IPS-11a (cell line): Measurements from ENCODE around the gene ERFE.

Source experiments
- H3K4me3 ChIP-seq: one replicate; pipeline ENCODE4 v1.5.1; 2013; ENCODE audit warnings: low read depth, low read length, control low read depth

The ERFE gene

DNA sequence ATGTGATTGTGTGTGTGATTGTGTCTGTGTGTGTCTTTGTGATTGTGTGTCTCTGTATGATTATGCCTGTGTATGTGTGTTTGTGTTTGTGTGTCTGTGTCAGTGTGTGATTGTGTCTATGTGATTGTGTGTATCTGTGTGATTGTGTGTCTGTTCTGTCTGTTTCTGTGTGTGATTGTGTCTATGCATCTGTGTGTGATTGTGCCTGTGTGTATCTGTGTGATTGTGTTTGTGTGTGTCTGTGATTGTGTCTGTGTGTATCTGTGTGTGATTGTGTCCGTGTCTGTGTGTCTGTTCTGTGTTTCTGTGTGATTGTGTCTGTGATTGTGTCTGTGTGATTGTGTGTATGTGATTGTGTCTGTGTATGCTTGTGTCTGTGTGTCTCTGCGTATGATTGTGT is 32.4 kb upstream of the ERFE start:
- no peak overlapping the region for H3K4me3 ChIP-seq

DNA sequence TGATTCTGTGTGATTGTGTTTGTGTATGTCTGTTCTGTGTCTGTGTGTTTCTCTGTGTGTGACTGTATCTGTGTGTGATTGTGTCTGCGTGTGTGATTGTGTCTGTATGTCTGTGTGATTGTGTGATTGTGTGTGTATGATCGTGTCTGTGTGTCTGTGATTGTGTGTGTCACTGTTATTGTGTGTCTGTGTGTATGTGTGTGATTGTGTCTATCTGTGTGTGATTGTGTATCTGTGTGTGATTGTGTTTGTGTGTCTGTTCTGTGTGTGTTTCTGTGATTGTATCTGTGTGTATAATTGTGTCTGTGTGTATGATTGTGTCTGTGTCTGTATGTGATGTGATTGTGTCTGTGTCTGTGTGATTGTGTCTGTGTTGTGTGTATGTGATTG is 32.0 kb upstream of the ERFE start:
- H3K4me3 ChIP-seq = no peak overlapping the region

DNA sequence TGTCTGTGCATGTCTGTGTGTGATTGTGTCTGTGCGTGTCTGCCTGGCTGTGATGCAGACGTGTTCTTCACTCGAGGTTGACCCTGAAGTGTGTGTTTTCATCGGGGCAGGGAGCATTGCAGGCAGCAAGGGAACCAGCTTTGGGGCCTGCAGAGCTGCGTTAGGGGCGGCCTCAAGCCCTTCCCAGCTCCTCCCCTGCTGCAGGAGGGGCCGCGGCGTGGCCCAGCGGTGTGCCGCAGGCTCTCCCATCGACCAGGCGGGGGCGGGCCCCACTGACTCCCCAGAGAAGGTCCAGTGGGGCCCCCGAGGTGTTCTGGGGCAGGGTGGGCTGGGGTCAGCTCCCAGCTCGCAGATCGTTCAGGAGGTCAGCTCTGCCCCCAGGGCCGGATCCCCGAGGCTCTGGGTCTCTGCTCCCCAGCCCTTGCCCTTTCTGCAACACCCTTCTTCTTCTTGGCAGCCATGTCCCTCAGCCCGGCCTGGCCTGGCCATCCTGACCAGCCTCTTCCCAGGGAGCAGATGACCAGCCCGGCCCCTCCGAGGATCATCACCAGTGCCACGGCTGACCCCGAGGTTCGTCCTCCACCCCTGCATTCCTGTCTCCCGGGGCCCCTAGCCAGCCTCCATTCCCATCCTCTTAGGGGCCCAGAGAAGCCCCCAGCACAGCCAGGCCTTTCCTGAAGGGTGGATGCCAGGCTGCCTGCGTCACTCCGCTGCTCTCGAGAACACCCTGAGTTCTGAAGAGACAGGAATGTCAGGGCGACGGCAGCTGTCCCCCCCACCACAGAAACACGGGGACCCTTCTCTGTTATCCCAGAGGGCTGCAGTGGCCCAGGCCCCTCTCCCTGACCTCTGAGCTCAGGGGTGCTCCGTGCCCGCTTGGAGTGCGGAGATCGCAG is 31.4 kb upstream of the ERFE start:
- H3K4me3 ChIP-seq = no peak overlapping the region

DNA sequence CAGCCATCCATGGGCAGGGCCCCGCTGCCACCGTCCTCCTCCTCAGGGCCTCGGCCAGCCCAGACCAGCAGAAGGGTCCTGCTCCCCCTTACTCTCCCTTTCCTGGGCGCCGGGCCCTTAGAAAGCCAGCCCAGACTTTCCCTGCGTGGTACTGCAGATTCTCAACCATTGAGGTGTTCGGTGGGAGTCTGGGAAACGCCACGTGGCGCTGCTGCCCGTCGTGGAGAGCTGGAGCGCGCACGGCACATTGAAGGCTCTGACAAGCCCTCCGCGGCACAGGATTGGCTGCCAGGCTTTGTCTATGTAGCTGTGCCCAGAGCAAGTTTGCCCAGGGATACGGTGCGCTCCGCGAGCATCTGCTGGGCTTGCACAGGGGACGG is 30.7 kb upstream of the ERFE start:
- H3K4me3 ChIP-seq = no peak overlapping the region

DNA sequence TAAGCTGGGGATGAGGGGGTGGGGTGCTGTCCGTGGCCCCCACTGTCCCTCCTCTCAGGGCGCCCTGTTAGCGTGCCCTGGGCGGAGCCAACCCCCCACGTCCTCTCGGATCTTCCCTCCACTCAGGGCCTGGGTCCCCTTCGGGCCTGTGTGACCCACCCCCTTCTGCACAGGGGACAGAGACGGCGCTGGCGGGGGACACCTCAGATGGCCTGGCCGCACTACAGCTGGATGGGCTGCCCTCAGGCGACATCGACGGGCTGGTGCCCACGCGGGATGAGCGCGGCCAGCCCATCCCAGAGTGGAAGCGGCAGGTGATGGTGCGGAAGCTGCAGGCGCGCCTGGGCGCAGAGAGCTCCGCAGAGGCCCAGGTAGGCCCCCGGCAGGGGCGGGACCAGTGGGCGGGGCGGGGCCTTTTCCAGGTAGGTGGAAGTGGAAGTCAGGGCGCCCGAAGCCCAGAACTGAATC is 30.2 kb upstream of the ERFE start:
- H3K4me3 ChIP-seq = no peak overlapping the region

DNA sequence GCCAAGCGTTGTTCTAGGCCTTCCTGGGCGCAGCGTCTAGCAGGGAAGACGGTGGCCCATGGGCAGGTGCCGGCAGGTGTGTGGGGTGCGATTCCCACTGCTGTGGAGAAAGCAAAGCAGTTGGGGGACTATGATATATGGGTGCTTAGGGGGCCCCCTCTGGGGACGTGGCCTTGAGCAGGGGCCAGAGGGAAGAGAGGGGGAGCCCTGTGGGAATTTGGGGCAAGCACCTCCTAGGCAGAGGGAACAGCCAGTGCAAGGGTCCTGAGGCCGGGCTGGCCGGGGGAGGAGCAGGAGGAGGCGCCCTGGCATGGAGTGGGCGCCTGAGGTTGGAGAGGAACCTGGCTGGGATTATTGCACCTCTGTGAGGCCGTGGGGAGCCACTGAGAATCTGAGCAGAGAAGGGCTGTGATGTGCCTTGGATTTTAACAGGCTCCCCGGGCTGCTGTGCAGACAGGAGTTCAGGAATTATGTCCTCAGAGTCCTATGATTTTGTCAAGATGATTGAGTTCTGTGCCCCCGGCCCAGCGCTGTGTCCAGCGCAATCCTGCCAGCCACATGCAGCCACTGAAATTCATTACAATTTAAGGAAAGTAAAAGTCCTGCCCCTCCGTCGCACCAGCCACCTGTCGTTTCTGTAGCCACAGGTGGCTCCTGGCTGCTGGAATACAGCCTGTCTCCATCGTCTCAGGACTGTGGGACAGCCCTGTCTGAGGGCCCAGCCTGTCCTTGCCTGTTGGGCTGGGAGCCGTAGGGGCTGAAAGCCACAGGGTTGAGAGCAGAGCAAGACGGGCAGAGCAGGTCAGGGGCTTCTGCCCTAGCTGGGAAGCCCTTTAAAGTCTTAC is 29.4 kb upstream of the ERFE start:
- H3K4me3 ChIP-seq = no peak overlapping the region

DNA sequence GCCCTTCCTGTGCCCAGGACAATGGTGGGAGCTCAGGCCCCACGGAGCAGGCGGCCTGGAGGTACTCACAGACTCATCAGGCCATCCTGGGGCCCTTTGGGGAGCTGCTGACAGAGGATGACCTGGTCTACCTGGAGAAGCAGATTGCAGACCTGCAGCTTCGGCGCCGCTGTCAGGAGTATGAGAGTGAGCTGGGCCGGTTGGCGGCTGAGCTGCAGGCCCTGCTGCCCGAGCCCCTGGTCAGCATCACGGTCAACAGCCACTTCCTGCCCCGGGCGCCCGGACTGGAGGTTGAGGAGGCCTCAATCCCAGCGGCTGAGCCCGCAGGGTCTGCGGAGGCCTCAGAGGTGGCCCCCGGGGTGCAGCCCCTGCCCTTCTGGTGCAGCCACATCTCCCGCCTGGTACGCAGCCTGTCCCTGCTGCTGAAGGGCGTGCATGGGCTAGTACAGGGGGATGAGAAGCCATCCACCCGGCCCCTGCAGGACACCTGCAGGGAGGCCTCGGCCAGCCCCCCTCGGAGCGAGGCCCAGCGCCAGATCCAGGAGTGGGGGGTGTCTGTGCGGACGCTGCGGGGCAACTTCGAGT is 28.6 kb upstream of the ERFE start:
- no peak overlapping the region for H3K4me3 ChIP-seq

DNA sequence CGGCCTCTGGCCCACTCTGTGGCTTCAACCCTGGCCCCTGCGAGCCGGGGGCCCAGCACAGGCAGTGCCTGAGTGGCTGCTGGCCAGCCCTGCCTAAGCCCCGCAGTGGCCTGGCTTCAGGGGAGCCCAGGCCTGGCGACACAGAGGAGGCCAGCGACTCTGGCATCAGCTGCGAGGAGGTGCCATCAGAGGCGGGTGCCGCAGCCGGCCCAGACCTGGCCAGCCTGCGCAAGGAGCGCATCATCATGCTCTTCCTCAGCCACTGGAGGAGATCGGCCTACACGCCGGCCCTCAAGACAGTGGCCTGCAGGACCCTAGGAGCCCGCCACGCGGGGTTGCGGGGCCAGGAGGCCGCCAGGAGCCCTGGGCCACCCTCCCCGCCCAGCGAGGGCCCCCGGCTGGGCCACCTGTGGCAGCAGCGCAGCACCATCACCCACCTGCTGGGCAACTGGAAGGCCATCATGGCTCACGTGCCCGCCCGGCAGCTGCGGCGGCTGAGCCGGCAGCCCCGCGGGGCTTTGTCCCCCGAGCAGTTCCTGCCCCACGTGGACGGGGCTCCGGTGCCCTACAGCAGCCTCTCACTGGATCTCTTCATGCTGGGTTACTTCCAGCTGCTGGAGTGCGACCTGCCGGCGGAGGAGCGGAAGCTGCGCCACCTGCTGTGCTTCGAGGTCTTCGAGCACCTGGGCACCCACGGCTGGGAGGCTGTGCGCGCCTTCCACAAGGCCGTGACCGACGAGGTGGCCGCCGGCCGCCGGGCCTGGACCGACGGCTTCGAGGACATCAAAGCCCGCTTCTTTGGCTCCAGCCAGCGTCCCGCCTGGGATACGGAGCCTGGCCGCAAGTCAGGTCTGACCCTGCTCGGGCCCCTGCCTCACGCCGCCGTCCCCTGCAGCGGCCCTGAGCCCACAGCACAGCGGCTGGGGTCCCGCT is 27.8 kb upstream of the ERFE start:
- H3K4me3 ChIP-seq = no peak overlapping the region

DNA sequence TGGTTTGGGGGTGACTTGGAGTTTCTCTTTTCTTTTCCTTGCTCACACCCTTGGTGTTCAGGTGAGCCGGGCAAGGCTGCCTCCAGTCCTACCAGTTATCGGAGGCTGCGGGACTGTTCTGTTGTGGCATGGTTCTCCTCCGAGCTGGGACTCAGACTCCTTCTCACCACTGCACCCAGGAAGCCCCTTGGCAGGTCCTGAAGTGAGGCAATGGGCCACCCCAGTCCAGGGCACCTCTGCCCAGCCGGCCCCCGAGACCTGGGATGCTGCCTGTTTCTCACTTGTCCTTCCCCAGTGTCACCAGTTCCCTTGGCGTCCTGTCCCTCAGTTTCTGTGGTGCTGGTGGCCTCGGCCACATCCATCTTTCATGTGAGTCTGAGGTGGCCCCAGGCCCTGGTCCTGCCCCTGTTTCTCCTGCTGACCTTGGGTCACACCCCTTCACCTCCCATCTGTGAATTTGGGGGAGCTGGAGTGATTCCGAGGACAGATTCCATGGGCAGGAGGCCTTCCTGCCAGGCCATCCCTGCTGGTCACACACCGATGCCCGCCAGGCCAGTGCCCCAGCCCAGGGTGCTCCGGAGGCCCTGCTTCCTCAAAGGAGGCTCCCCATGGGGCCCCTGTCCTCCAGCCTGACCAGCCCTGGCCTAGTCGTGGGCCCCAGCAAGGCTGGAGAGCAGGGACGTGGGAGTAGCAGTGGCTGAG is 26.9 kb upstream of the ERFE start:
- no peak overlapping the region for H3K4me3 ChIP-seq

DNA sequence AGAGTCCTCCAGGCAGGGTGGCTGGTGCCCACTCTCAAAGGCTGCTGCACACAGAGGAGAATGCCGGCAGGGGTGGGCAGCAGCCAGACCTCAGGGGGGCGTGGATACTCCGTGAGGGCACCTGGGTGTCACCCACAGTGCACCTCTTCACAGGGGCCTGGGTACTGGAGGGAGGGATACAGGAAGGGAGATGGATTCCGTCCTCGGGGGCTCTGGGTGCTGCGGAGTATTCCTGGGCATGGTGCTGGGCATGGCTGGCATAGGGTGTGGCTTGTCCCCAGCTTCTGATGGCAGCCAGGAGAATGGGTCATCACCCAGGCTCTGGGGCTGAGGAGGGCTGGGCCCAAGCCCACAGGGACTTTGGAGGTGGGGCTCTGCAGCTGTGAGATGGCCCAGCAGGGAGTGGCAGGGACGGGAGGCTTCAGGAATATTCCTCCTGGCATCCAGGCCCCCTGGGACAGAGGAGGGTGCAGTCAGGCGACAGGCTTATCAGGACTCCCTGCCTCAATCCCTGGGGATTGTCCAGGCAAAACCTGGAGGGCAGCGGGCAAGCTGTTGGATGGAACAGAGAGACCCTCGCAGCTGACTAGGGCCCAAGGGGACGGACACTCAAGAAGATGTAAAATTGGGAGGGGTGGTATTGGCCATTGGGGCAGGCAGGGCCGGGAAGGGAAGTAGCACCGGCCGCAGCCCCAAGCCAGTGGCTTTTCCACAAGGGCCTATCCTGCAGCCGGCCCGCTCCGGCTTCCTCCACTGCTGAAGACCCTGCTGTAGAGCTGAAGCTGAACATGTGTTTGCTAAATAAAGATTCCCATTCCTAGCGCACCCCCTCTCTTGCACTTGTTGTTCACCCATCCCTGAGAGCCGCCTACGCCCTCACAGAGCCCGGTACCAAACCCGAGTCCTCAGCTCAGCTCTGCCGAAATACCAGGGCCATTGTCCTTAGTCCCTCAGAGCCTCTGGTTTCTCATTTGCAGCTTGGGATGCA is 26.0 kb upstream of the ERFE start:
- H3K4me3 ChIP-seq = no peak overlapping the region

DNA sequence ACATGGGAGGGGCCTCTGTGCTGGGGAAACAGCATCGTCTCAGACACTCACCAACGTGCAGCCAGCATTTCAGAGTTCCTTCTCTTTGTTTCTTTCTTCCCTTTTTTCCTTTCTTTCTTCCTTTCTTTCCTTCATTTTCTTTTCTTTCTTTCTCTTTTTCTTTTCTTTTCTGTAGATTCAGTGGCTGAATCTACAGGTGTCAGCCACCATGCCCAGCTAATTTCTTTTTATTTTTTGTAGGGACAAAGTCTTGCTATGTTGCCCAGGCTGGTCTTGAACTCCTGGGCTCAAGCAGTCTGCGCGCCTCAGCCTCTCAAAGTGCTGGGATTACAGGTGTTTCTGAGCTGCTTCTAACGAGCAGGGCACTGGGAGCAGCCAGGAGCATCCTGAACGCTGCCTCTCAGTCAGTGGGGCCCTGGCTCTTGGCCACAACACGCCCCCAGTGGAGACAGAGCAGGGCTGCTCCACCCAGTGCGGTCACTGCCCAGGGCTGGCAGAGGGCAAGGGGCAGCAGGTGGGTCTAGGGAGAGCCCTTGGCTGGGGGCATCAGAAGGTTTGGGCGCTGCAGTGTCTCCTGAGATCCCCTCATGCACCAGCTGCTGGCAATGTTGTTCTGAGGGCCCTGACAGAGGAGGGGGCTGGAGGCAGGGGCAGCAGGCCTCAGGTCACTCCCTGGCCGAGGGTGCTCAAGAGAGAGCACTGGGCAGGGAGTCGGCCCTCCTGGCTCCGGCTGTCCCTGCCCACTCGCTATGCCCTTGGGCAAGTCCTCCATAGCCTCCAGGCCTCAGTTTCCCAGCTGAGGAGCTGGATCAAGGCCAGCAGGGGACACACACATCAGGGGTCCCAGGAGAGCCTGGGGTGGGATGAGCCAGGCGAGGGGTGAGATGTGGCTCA is 25.0 kb upstream of the ERFE start:
- H3K4me3 ChIP-seq = no peak overlapping the region

DNA sequence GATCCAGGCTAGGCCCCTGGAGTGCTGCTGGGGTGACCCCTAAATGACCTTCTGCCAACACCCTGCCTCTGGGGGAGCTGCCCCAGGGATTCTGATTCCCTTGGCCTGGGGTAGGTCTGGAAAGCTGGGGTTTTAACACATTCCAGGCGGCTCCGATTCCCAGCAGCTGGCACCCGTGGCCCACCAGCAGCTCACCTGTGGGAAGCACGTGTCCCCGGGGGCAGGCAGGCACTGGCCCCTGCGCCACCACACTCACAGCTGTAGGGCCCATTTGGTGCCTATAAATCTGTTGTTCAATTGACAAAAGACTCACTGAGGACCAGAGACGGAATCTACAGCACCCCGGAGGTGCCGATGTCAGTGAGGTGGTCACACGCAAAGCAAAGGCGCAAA is 24.4 kb upstream of the ERFE start:
- H3K4me3 ChIP-seq = no peak overlapping the region

DNA sequence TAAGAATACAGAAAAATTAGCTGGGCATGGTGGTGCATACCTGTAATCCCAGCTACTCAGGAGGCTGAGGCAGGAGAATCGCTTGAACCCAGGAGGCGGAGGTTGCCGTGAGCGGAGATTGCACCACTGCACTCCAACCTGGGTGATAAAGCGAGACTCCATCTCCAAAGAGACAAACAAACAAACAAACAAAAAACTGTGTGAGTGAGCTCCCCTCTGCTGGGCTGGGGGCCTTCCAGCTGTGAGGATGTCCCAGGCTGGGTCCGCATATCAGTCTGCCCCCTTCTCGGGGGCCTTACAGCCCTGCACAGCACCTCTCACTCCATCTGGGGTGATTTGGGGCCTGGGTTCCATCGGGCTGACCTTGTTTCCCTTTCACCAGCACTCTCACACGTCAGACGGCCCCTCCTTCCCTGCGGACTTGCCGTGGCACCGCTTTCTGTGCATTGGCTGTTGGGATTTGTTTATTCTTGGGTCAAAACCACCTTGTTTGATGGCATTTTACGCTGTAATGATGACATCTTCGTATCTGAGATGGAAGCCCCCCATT is 23.1 kb upstream of the ERFE start:
- no peak overlapping the region for H3K4me3 ChIP-seq

DNA sequence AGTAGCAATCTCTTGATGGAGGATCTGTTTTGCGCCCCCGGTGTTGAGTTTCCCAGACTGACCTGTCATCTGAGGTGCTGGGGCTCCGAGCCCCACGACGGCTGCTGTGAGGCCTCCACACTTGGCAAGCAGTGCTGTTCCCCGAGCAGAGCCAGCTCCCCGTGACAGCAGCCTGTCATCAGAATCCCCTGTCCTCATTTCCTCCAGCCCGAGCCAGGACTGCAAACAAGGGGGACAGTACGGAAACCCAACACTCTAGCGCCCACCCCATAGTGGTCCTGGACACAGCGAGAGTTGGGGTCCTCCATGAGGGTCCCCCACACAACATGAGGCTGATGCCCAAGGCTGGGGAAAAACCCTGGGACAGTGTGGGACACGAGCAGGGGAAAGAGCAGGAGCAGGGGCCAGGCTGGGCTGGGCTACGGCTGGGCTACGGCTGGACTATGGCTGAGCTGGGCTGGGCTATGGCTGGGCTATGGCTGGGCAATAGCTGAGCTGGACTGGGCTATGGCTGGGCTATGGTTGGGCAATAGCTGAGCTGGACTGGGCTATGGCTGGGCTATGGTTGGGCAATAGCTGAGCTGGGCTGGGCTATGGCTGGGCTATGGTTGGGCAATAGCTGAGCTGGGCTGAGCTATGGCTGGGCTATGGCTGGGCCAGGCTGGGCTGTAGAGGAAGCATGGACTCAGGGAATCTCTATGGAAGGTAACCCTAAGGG is 21.8 kb upstream of the ERFE start:
- no peak overlapping the region for H3K4me3 ChIP-seq

DNA sequence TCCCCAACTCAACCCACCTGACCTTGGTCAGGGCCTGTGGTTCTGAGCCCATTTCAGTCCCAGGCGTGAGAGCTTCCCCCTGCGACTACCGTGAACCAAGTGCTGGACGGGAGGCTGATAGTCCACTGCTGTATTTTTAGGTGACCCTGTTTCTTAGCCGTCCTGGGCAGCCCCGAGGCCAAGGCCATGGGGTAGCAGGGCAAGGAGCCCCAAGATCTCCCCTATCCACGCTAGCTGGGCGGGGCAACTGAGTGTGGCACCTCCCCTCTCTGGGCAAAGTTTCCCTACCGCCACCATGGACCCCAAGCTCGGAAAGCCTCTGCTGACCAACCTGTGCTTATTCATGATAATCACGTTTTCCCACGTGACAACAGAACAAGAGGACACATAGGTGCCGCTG is 20.9 kb upstream of the ERFE start:
- H3K4me3 ChIP-seq = no peak overlapping the region

DNA sequence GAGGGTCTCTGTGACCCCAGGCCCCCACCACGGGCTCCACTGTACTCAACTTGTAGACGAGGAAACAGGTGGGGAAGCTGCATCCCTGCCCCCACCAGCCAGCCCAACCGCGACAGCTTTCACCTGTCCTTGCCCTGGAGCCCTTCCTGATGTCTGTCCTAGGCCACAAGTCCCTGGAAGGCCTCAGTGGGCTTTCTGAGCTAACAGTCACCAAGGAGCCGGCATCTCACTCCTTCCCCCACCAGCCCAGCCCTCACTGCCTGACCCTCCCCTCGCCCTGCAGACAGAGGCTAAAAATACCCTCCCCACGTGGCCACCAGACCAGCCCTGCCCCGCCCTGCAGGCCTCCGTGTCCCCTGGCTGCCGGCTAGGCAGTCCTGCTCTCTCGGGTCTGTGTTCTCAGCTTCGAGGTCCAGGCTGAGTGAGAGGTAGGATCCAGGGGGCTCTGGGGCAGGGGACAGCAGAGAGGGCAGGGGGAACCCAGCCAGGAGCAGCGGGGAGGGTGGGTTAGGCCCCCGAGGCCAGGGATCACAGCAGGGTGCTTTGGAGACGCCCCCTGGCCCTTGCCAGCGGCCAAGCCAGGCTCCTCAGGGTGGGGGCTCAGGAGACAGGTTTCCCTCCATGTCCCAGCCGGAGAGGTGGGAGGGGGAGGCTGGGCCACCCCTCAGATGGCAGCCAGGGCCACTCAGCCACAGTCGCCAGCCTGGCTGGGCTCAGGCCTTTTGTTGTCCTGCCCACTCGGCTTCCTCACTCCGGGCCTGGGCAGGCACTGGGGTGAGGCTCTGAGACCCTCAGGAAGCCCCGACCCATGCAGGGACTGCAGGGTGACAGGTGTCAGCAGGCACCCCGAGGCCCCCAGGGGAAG is 20.2 kb upstream of the ERFE start, which contains the start of gene KLHL30:
Gene KLHL30, plus strand, starts transcription at position 338 of the 865 bp plus-strand sequence. CDS start 2,087 bp downstream, outside the sequence.
- H3K4me3 ChIP-seq = no peak within 1 kb of the TSS
